Heart right ventricle (tissue), 16 donors: ENCODE measurements around the gene L3MBTL4. TPM values are rescaled to one million over a fixed set of nuclear protein-coding genes. Genes with fewer than 3 reads are reported as not detected.
"Not testable (repeated sequence)": the region's sequence is repeated elsewhere in the genome, so short reads cannot be mapped to it uniquely, and the experiment has no call there.

Experiments
- ATAC-seq, 8 donors: fragments of 200-7000 bp; cut with Tn5 transposase; one replicate each; pipeline ENCODE4 v1.9.1; 2020; ENCODE audit warnings: mild to moderate bottlenecking in 8 of 8, moderate library complexity in 8 of 8, moderate number of reproducible peaks in 1 of 8
- DNase-seq, 2 donors: peaks; one replicate each; pipeline ENCODE4 v3.0.0-alpha.2; 2020
- H3K27ac ChIP-seq, 10 donors: fragments of 200-600 bp; sonication (generic) in 2 of 10; one replicate each; pipeline versions ENCODE4 v1.5.0 to v1.8.0; 2020 to 2022; ENCODE audit warnings: mild to moderate bottlenecking in 3 of 10
- H3K27me3 ChIP-seq, 7 donors: fragments of 200-600 bp; one replicate each; pipeline ENCODE4 v1.8.0; 2021 to 2022; ENCODE audit warnings: mild to moderate bottlenecking in 2 of 7
- H3K36me3 ChIP-seq, 9 donors: fragments of 200-600 bp; sonication (generic) in 1 of 9; one replicate each; pipeline versions ENCODE4 v1.5.0 to v1.8.0; 2020 to 2022; ENCODE audit warnings: mild to moderate bottlenecking in 2 of 9
- H3K4me1 ChIP-seq, 9 donors: fragments of 200-600 bp; sonication (generic) in 1 of 9; one replicate each; pipeline versions ENCODE4 v1.5.0 to v1.8.0; 2020 to 2022; ENCODE audit warnings: mild to moderate bottlenecking in 4 of 9
- H3K4me3 ChIP-seq, 10 donors: fragments of 200-600 bp; sonication (generic) in 2 of 10; one replicate each; pipeline versions ENCODE4 v1.5.0 to v1.8.0; 2020 to 2022; ENCODE audit warnings: mild to moderate bottlenecking in 7 of 10, moderate library complexity in 2 of 10
- H3K9me3 ChIP-seq, 11 donors: fragments of 200-600 bp in 10 of 11; sonication (generic) in 2 of 11; one replicate each; pipeline versions ENCODE4 v1.5.0 to v1.8.0; 2013 to 2022; ENCODE audit warnings: mild to moderate bottlenecking in 2 of 11, control low read depth in 1 of 11, moderate library complexity in 1 of 11
- CTCF ChIP-seq, 9 donors: fragments of 200-600 bp; sonication (generic) in 2 of 9; IDR thresholded peaks; one replicate each; pipeline versions ENCODE4 v1.5.0 to v1.8.0; 2021 to 2022; ENCODE audit warnings: antibody characterized with exemption in 9 of 9, mild to moderate bottlenecking in 5 of 9, moderate library complexity in 1 of 9
- WGBS, 2 donors: extraction: QIAGEN DNeasy Blood & Tissue Kit; methylation state at CpG; one replicate each; pipeline ENCODE4 v1.1.7; 2013; ENCODE audit warnings: inconsistent platforms in 1 of 2; 5-methylcytosine and 5-hydroxymethylcytosine counted together
- intact Hi-C, 10 donors: fragments of 100-400 bp; cut with DNase I; formaldehyde crosslinking; loops; one replicate each; pipeline versions ENCODE4 v1.11.1 to v1.14.2; 2022
- polyA plus RNA-seq, 2 donors: library from polyadenylated mRNA; stranded (reverse); fragments of 200-250 nt; gene quantifications; one replicate each; pipeline ENCODE4 v1.2.3, GENCODE V29; 2013
- total RNA-seq, 10 donors: library from RNA; stranded (reverse); fragmentation: NEBNext Ultra II Directional in 3 of 10; extraction: Animal tissue kit (Norgen Biotek cat#: 25700) in 3 of 10; gene quantifications; one replicate each; pipeline versions ENCODE4 v1.2.1 to v1.2.4, GENCODE V29; 2021 to 2023
- donor health status: Arrhythmogenic right ventricular cardiomyopathy.
- donor health status: ischemic (EF 13 %, LVEDD 7.1; RV severe dilation, severe dysfunction).
- donor health status: healthy with polysubstance abuse.
- donor health status: DM: no; HTN: yes; CAD: no.
- donor health status: DM: no; HTN: no; CAD: no.
- donor health status: ischemic (EF 25% LVEDD 6.9; RV normal size, moderate dysfunction).
- donor health status: ischemic (EF 25% LVEDD 5.7; RV mildly dilated, moderate dysfunction).
- donor health status: healthy.
- donor health status: DM: yes; HTN: yes; CAD: no.
- donor health status: Ischemic cardiomyopathy.
- donor health status: ischemic (EF 35%, LVEDD 5.7; RV mildly dilated, moderate dysfunction).
- donor health status: nonischemic (EF 11% LVEDD 7.7; RV severe dilation, severe dysfunction).
- donor health status: DM: yes; HTN: yes; CAD: no.
- donor health status: PGD.
- donor health status: ischemic (EF 29% LVEDD 5.4; RV normal size, mild dysfunction).
- donor health status: nonischemic (EF 23%, LVEDD 6.1; RV moderate dilation, normal function).

Gene L3MBTL4
- total and polyA plus RNA-seq, 12 donors = 0.54 to 3.2 (median 1.3) TPM

- Histone ChIP-seq H3K9me3 (peaks cover 0 to 6% (median 0%) of the 10 kb centered on the region in 11 donors), H3K27me3 (no peaks in the 10 kb centered on the region), H3K4me1 (peaks cover 0 to 11% (median 0%) of the 10 kb centered on the region in 9 donors), H3K4me3 (no peak overlapping the region), H3K36me3 (peaks cover 0 to 20% (median 0%) of the 10 kb centered on the region in 9 donors), H3K27ac (no peak overlapping the region)
- ATAC-seq (no peak), DNase-seq (no peak)
- 85 to 86% methylated on average over 2 of the region's 2 CpGs for WGBS, 2 donors
- no peak for TF ChIP-seq CTCF (IDR thresholded peaks at IDR 0.05)
- intact Hi-C loops = no loop called here
Measured at GRCh38 chr18:6088432-6088831, 326.3 kb downstream of the L3MBTL4 start.

- H3K9me3 ChIP-seq = peaks cover 0 to 6% (median 0%) of the 10 kb centered on the region in 11 donors
- peaks cover 0 to 6% (median 0%) of the 10 kb centered on the region in 9 donors for H3K36me3 ChIP-seq
- intact Hi-C loops = no loop called here
- peaks cover 0 to 11% (median 0%) of the 10 kb centered on the region in 9 donors for H3K4me1 ChIP-seq
- ATAC-seq (no peak), DNase-seq (no peak)
- no peak overlapping the region for H3K27ac ChIP-seq
- H3K4me3 ChIP-seq = no peak overlapping the region
- H3K27me3 ChIP-seq = no peaks in the 10 kb centered on the region
- 87 to 93% methylated on average over 2 of the region's 2 CpGs for WGBS, 2 donors
- TF ChIP-seq CTCF (IDR thresholded peaks at IDR 0.05) = no peak
Measured at GRCh38 chr18:6086731-6087130, 328.0 kb downstream of the L3MBTL4 start.

GRCh38 chr18:6079406-6079805, 335.3 kb downstream of the L3MBTL4 start:
- Histone ChIP-seq H3K4me3 (no peak overlapping the region), H3K9me3 (no peaks in the 10 kb centered on the region), H3K27ac (no peak overlapping the region), H3K4me1 (no peaks in the 10 kb centered on the region), H3K27me3 (no peaks in the 10 kb centered on the region), H3K36me3 (no peaks in the 10 kb centered on the region)
- intact Hi-C loops = no loop called here
- ATAC-seq (no peak), DNase-seq (no peak)
- WGBS, 2 donors = 83 to 87% methylated on average over 2 of the region's 2 CpGs
- no peak for TF ChIP-seq CTCF (IDR thresholded peaks at IDR 0.05)

GRCh38 chr18:6078877-6079276, 335.8 kb downstream of the L3MBTL4 start:
- intact Hi-C loops = no loop called here
- TF ChIP-seq CTCF (IDR thresholded peaks at IDR 0.05) = no peak
- H3K27ac ChIP-seq = no peak overlapping the region
- ATAC-seq = no peak
- H3K36me3 ChIP-seq = no peaks in the 10 kb centered on the region
- H3K27me3 ChIP-seq = no peaks in the 10 kb centered on the region
- no peaks in the 10 kb centered on the region for H3K9me3 ChIP-seq
- WGBS, 2 donors = 81 to 93% methylated on average over 9 of the region's 9 CpGs
- no peak overlapping the region for H3K4me3 ChIP-seq
- no peaks in the 10 kb centered on the region for H3K4me1 ChIP-seq
- DNase-seq = no peak

- intact Hi-C loops, H3K27ac ChIP-seq, ATAC-seq, H3K9me3 ChIP-seq, H3K4me3 ChIP-seq, H3K4me1 ChIP-seq, H3K27me3 ChIP-seq, DNase-seq, H3K36me3 ChIP-seq: not testable (repeated sequence)
- WGBS, 2 donors = 96% methylated on average over 11 of the region's 11 CpGs
Measured at GRCh38 chr18:6072423-6072822, 342.3 kb downstream of the L3MBTL4 start.
